Endothelial cell of umbilical vein (primary cell): Measurements from ENCODE around the gene NAALAD2. TPM values are rescaled to one million over a fixed set of nuclear protein-coding genes. Genes with fewer than 3 reads are reported as not detected.

Experiments
- BruUV-seq: library from RNA; stranded (reverse); fragments of 400-500 nt; replicated peaks from 2 replicates; lab custom pipeline; 2021; lab: Mats Ljungman, UMichigan
- CTCF ChIA-PET: fragments of 300-600, 350-600 bp; sonication (Branson Sonifier 250); formaldehyde crosslinking; loops from one replicate; lab custom pipeline; 2021; ENCODE audit warnings: antibody characterized with exemption, inconsistent platforms; lab: Charles Lee
- POLR2A ChIA-PET: fragments of 300-600, 350-600 bp; sonication (Branson Sonifier 250); formaldehyde crosslinking; loops from one replicate; lab custom pipeline; 2021; ENCODE audit warnings: antibody characterized with exemption, inconsistent platforms; lab: Charles Lee
- DNase-seq: peaks from one replicate; pipeline ENCODE4 v3.0.0-alpha.2; 2011; ENCODE audit warnings: low read depth, low spot score
- FAIRE-seq: peaks from 2 replicates; lab custom pipeline; 2011; peaks lifted over from hg19 to GRCh38; lab: Jason Lieb, UNC
- H2AFZ ChIP-seq: 2 replicates; pipeline ENCODE4 v1.6.0; 2012; ENCODE audit warnings: low read depth, low read length, control low read depth, inconsistent platforms
- H3K27ac ChIP-seq: 2 replicates; pipeline ENCODE4 v1.5.1; 2011; ENCODE audit warnings: low read depth, mild to moderate bottlenecking, control low read depth, low read length, moderate library complexity; ENCODE audit not compliant: insufficient read depth
- H3K27me3 ChIP-seq, 2 experiments: 2 replicates each; pipeline versions ENCODE4 v1.6.0 to v1.6.1; 2011; ENCODE audit warnings: low read length in 2 of 2, mixed read lengths in 1 of 2; ENCODE audit not compliant: control insufficient read depth in 2 of 2, insufficient read depth in 2 of 2
- H3K36me3 ChIP-seq, 2 experiments: 2 replicates in 1 of 2; 3 replicates in 1 of 2; pipeline ENCODE4 v1.5.1; 2011; ENCODE audit warnings: low read length in 2 of 2, mild to moderate bottlenecking in 1 of 2, moderate library complexity in 1 of 2; ENCODE audit not compliant: control insufficient read depth in 2 of 2, insufficient read depth in 2 of 2; ENCODE audit errors: extremely low read depth in 1 of 2
- H3K4me1 ChIP-seq: 3 replicates; pipeline ENCODE4 v1.5.1; 2011; ENCODE audit warnings: mild to moderate bottlenecking, low read length; ENCODE audit not compliant: control insufficient read depth, insufficient read depth; ENCODE audit errors: extremely low read depth
- H3K4me2 ChIP-seq: 2 replicates; pipeline ENCODE4 v1.6.1; 2011; ENCODE audit warnings: low read length, control low read depth, mixed read lengths; ENCODE audit not compliant: insufficient read depth
- H3K4me3 ChIP-seq, 3 experiments: fragments of 200-600 bp in 1 of 3; sonication (generic), shearing (Covaris generic) in 1 of 3; replicated peaks in 1 of 3; 2 replicates each; pipeline ENCODE4 v1.5.1; 2011 to 2016; ENCODE audit warnings: control low read depth in 3 of 3, low read length in 3 of 3, mild to moderate bottlenecking in 2 of 3, inconsistent platforms in 1 of 3, low read depth in 1 of 3, moderate library complexity in 1 of 3; ENCODE audit not compliant: insufficient read depth in 1 of 3
- H3K79me2 ChIP-seq: 2 replicates; pipeline ENCODE4 v1.6.0; 2012; ENCODE audit warnings: low read length, inconsistent platforms; ENCODE audit not compliant: control insufficient read depth, insufficient read depth
- H3K9ac ChIP-seq: replicated peaks from 2 replicates; pipeline ENCODE3; 2011; ENCODE audit warnings: low read length, control low read depth; ENCODE audit not compliant: insufficient read depth; ENCODE audit errors: extremely low read depth
- H3K9me1 ChIP-seq: replicated peaks from 3 replicates; pipeline ENCODE4 v1.6.0; 2011; ENCODE audit warnings: mild to moderate bottlenecking, low read length; ENCODE audit not compliant: control insufficient read depth, insufficient read depth; ENCODE audit errors: extremely low read depth
- H3K9me3 ChIP-seq: replicated peaks from 2 replicates; pipeline ENCODE4 v1.5.1; 2012; ENCODE audit warnings: low read length, inconsistent platforms; ENCODE audit not compliant: control insufficient read depth, insufficient read depth
- H4K20me1 ChIP-seq: replicated peaks from 2 replicates; pipeline ENCODE3; 2011; ENCODE audit warnings: mild to moderate bottlenecking, low read length; ENCODE audit not compliant: control insufficient read depth, insufficient read depth; ENCODE audit errors: extremely low read depth
- EZH2 ChIP-seq: IDR thresholded peaks from 2 replicates; pipeline ENCODE4 v1.6.1; 2012; ENCODE audit warnings: borderline replicate concordance, low read depth, mild to moderate bottlenecking, moderate library complexity, low read length, inconsistent platforms; ENCODE audit not compliant: severe bottlenecking
- FOS ChIP-seq: IDR thresholded peaks from 2 replicates; pipeline ENCODE4 v1.6.1; 2011; ENCODE audit warnings: mild to moderate bottlenecking, low read length, moderate library complexity, borderline replicate concordance; ENCODE audit not compliant: insufficient read depth
- GATA2 ChIP-seq: IDR thresholded peaks from 2 replicates; pipeline ENCODE4 v1.7.0; 2011; ENCODE audit warnings: low read depth, mild to moderate bottlenecking, moderate library complexity, mixed read lengths, low read length; ENCODE audit not compliant: insufficient read length, insufficient read depth
- MYC ChIP-seq: IDR thresholded peaks from one replicate; pipeline ENCODE4 v1.6.1; 2011; ENCODE audit warnings: mild to moderate bottlenecking, low read depth, low read length
- POLR2A ChIP-seq: IDR thresholded peaks from 2 replicates; pipeline ENCODE4 v1.6.1; 2012; ENCODE audit warnings: low read depth, mild to moderate bottlenecking, control low read depth, low read length
- POLR2AphosphoS5 ChIP-seq: IDR thresholded peaks from 2 replicates; pipeline ENCODE4 v1.6.1; 2012; ENCODE audit warnings: low read depth, mild to moderate bottlenecking, control low read depth, low read length, moderate library complexity; ENCODE audit not compliant: insufficient read depth
- dilution Hi-C: fragments of 300-500 bp; cut with MboI; formaldehyde crosslinking; loops from one replicate; pipeline ENCODE4 v1.15.0; 2019; ENCODE audit warnings: low sequenced_read_pairs; ENCODE audit not compliant: extremely low pct_ligation_motif_present
- intact Hi-C: fragments of 100-400 bp; cut with micrococcal nuclease; formaldehyde crosslinking; loops from one replicate; pipeline ENCODE4 v1.10.0; 2022
- polyA plus RNA-seq, 4 experiments: library from polyadenylated mRNA; depleted of rRNA in 3 of 4; stranded (reverse) in 3 of 4; unstranded in 1 of 4; fragments of >200 nt; gene quantifications; 2 replicates each; pipeline versions ENCODE4 v1.2.1 to v1.2.3, GENCODE V29; 2011 to 2012; ENCODE audit warnings: missing spikeins in 1 of 4
- total RNA-seq: library from RNA; stranded (reverse); gene quantifications from 2 replicates; pipeline ENCODE4 v1.2.3, GENCODE V29; 2021
- TF ChIP-seq, protein P1 (sequence below): IDR thresholded peaks from 2 replicates; pipeline ENCODE4 v1.6.1; 2011; ENCODE audit not compliant: insufficient read depth, insufficient read length

The NAALAD2 gene
- total and polyA plus RNA-seq, 2 donors (not counting 3 experiments of a cell fraction or from before 2014, with no cell fraction given) = 0.66 to 1.1 TPM

DNA sequence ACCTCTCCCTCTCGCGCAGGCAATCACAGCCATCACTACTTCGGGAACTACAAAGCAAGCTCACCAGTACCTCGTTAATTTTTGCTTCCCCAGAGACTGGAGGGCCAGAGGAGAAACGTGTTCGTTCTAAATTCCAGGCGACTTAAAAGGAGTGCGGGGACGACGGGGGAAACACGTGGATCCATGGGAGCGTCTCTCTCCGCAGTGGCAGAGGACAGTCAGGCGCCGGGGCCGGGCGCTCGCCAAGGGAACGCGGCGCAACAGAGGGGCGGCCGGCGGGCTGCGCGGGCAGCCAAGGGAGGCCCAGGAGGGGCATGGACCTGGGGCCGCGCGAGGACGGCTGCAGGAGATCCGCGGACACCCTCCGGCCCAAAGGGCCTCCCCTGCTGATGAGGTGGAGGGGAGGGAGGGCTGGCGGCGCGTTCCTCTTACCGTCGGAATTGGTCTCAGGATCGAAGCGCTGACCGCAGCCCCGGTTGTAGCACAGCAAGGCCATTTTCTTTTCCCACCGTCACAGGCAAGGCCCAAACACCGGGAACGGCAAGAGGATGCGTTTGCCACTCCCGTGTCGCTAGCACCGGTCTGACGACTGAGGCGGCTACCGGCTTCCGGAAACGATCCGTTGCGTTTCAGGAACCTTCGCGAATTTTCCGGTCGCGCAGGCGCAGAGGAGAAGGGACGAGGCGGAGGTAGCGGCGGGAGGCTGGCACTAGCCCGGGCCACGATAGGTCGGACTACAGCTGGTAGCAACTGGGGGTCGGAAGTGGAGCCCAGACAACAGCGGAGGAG is 88.2 kb downstream of the NAALAD2 start, which contains the start of gene CHORDC1:
Gene CHORDC1, minus strand, starts transcription at position 591 of the 789 bp plus-strand sequence. Its CDS starts 95 bp downstream, at position 496.
- Histone ChIP-seq H4K20me1 (peaks cover 8% of the 10 kb centered on the region), H3K27ac (peak within 1 kb of the TSS; percentile 78), H3K4me1 (peaks cover 25% of the 10 kb centered on the region), H3K27me3 (no peaks in the 10 kb centered on the region), H2AFZ (peak within 1 kb of the TSS; percentile 99), H3K9me1 (no peaks in the 10 kb centered on the region), H3K4me2 (peak within 1 kb of the TSS; percentile 92), H3K9ac (peak within 1 kb of the TSS; percentile 85), H3K79me2 (peaks cover 55% of the 10 kb centered on the region), H3K4me3 (peak within 1 kb of the TSS; percentile 77 to 90 (median 81)), H3K9me3 (no peaks in the 10 kb centered on the region), H3K36me3 (no peaks in the 10 kb centered on the region)
- ChIA-PET CTCF (interaction anchor here (1.7 to 3.4 kb wide), 2 partner anchors 16 to 18 kb away, joined by 4 to 14 read pairs; no protein-coding TSS in a partner anchor), POLR2A (no interaction called here)
- peak; percentile 86 for FAIRE-seq
- TF ChIP-seq MYC = no peak
- TF ChIP-seq POLR2AphosphoS5 = peak; percentile 88
- TF ChIP-seq, protein P1, sequence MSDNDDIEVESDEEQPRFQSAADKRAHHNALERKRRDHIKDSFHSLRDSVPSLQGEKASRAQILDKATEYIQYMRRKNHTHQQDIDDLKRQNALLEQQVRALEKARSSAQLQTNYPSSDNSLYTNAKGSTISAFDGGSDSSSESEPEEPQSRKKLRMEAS = peak; percentile 53
- no peak for TF ChIP-seq GATA2
- peak; percentile 80 for TF ChIP-seq POLR2A
- intact Hi-C loops (no loop called here), dilution Hi-C loops (no loop called here)
- DNase-seq = peak; percentile 89
- TSS peak; percentile 48 for BruUV-seq

DNA sequence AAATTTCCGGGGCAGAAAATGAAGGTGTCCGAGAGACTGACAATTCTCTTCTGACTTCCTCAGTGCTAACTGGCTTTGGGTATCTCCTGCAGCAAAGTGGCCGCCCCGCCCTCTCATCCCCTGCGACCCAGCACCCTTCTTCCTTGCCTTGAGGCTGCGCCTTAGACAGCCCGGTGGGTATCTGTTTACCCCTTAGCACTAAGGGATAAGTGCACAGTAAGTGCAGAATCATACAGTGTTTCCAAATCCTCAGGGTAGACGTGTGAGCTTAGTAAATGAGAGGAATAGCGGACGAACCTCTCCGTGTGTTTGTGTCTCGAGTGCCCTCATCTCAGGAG is 88.8 kb downstream of the NAALAD2 start:
- H2AFZ ChIP-seq = peak overlapping the region; percentile 99
- FAIRE-seq (no peak), DNase-seq (no peak)
- peak overlapping the region; percentile 48 for H3K27ac ChIP-seq
- H3K79me2 ChIP-seq = peaks cover 49% of the 10 kb centered on the region
- H3K9me1 ChIP-seq = no peaks in the 10 kb centered on the region
- peak overlapping the region; percentile 92 for H3K4me2 ChIP-seq
- H3K27me3 ChIP-seq = no peaks in the 10 kb centered on the region
- peaks cover 25% of the 10 kb centered on the region for H3K4me1 ChIP-seq
- intact Hi-C loops = no loop called here
- peak overlapping the region; percentile 85 for H3K9ac ChIP-seq
- H3K9me3 ChIP-seq = no peaks in the 10 kb centered on the region
- peak overlapping the region; percentile 77 to 90 (median 81) for H3K4me3 ChIP-seq
- peaks cover 5% of the 10 kb centered on the region for H4K20me1 ChIP-seq
- TSS peak; percentile 76 for BruUV-seq
- CTCF ChIA-PET = interaction anchor here (1.7 to 3.4 kb wide), 2 partner anchors 16 to 19 kb away, joined by 4 to 14 read pairs; no protein-coding TSS in a partner anchor
- POLR2A ChIA-PET = no interaction called here
- dilution Hi-C loops = no loop called here
- no peaks in the 10 kb centered on the region for H3K36me3 ChIP-seq
- TF ChIP-seq POLR2AphosphoS5 (no peak), MYC (no peak), FOS (no peak), POLR2A (peak; percentile 3), GATA2 (no peak), EZH2 (no peak)
- TF ChIP-seq, protein P1 = no peak
